ENCODE measurements around the gene CASP4.
A peak's percentile ranks its signal among the peaks of the same experiment; 100 is the strongest.
"Not testable (repeated sequence)": the region's sequence is repeated elsewhere in the genome, so short reads cannot be mapped to it uniquely, and the experiment has no call there.

Gene CASP4

GRCh38 chr11:104968355-104968855 is at the start of gene CASP4:
CASP4 (minus strand) TSS chr11:104968574; CDS start chr11:104968525, 49 bp downstream.
- DNase-seq = no peak

DNA sequence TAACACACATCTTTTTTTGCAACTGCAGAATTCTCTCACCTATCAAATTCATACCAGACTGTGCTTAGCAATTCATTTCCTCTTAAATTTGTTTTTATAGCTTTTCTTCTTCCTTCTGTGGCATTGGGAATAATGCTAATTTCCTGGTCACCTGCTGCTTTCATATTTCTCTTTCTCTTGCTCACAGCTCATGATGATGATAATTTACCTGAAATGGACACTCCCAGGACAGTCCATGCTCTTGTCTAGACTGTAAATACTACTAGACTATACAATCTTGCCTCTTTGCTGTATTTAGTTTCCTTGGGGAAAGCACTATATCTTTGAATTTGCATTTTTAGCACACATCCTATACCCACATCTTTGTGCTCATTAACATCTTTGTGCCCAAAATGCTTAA is 39.1 kb upstream of the CASP4 start:
- no peak for DNase-seq

DNA sequence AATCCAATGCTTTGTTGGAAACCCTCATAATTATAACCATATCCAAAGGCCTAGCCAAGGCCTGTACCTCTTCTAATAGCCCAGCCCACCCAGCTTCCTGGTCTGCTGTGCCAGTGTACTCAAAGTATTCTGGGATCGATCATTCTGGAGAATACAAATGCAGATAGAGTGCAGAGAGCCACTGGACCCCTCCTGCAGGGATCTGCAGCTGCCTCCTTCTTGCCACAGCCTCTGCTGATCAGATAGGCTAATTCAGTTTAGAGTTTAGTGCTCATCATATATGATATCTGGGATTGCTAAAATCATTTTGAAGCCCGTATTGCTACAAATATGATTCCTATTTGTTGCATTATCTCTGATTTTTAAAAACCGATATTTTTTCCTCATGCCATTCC is 37.1 kb upstream of the CASP4 start:
- no peak for DNase-seq

GRCh38 chr11:105004021-105004420 is 35.6 kb upstream of the CASP4 start:
- DNase-seq = no peak

GRCh38 chr11:105003151-105003550 is 34.8 kb upstream of the CASP4 start:
- DNase-seq = no peak

DNA sequence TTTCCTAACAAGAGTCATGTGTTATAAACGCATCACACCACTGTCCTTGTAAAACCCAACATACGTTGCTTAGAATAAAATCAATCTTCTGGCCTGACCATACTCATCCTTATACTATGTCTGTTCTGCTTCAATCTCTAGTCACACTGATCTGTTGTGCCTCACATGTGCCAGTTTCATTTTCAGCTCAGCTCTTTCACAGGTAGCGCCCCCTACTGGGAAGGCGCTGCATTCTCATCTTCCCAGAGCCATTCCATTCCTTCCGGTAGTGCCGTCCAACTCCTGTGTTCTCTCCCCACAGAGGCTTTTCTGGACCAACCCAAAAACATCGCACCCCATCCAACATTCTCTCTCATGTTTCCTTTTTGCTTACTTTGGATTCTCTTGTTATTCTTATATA is 32.4 kb upstream of the CASP4 start:
- DNase-seq = peak; percentile 44

GRCh38 chr11:105000167-105000566 is 31.8 kb upstream of the CASP4 start:
- no peak for DNase-seq

- no peak for DNase-seq
Observed at GRCh38 chr11:104999721-105000120, 31.3 kb upstream of the CASP4 start.

DNA sequence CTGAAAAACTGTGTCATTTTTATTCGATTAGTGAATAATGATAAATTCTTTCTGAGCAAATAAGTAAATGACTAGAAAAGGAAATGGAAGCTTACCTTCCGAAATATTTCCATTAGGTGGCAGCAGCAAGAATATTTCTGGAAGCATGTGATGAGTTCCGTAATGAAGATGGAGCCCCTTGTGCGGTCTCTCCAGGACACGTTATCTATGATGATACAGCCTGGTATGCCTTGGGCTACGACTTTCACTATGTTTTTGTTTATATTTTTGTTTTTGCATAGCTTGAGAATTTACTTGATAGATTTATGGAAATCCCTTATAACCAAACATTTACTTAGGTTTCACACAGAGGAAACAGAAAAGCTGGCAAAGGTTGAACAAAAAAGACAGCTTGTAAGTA is 28.9 kb upstream of the CASP4 start:
- no peak for DNase-seq

- DNase-seq = no peak
Observed at GRCh38 chr11:104995001-104995408, 26.6 kb upstream of the CASP4 start.

DNA sequence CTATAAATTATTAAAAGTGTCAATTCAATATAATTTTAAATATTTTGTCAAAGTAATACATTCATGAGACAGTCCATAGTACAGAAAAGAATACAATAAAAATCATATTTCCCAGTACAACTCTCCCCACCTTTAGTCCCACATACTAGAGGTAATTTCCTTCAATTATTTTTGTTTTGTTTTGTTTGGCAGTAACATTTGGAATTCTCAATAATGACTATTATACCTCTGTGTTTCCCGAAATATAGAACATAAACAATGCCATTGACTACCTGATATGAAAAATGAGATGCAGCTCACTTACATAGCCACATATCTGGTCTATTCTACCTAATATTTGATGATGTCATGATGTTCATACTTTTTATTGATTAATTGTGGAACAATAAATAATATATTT is 24.4 kb upstream of the CASP4 start:
- DNase-seq = no peak

DNA sequence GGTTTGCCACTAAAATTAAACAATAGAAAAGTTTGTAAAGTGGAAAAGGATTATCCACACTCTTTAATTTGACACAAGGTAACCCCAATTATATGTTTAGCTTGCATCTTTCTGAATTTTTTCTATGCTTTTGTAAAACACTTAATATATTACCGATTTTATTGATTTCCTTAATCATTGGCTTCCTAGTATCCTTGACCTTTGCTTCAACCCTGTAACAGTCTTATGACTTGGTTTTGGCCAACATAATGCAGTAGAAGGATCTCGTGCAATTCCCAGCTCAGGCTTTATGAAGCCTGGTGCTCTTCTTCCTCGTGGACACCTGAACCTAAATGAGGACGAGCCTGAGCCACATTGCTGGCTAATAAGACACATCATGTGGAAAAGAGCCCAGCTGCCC is 23.6 kb upstream of the CASP4 start:
- no peak for DNase-seq

DNA sequence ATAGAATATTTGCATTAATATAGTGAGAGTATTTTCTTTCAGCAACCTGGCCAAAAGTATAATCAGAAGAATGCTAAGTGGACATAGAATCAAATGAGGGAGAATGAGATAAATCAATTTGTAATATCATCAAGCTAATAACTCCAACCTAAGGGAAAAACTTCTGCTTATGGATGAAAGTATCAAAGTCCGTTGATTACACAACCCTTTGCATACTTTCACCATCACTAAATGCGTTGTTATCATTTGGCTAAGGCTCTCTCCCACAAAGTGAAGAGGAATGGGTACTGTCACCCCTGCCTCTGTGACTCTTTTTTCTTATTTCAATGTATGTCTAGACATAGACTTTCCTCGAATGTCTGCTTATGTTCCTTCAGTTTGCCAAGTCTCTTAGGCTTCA is 16.4 kb upstream of the CASP4 start:
- no peak for DNase-seq

DNA sequence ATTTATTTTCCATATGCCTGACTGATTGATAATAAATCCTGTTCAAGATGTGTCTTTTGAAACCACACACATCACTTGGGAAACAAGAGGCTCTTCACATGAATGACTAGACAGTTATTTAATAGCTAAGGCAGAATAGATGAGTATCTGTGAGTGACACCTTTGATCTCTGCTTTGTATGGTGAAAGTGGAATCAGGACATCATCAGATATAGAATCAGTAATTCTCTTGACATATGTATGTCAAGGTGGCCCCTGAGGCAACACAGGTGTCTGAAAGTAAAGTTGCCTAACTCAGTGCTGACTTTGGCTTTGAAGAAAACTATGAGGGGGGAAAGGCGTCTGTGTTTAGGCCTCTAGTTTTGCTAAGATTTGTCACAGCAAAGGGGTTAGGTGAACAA is 11.5 kb upstream of the CASP4 start:
- DNase-seq = no peak

DNA sequence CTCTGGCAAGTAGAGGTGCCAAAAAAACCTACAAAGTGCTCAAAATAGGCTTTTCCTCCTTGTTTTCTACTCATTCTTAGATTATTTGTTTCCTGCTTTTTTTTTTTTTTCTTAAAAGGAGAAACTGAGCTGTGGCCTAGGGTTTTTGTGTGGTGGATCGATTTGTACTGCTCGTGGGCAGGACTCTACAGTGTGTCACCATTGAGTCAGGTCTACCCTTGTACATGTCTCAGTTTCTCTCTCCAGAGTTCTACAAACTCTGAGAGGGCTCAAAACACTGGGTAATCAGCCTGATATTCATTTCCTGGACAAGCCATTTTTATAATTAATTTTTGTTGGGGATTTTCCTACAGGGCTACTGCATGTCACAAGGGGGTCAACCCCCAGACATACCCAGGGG is 5.2 kb upstream of the CASP4 start:
- no peak for DNase-seq

GRCh38 chr11:104972924-104973323 is 4.5 kb upstream of the CASP4 start:
- DNase-seq = not testable (repeated sequence)

GRCh38 chr11:104970756-104971155 is 2.4 kb upstream of the CASP4 start:
- no peak for DNase-seq

DNA sequence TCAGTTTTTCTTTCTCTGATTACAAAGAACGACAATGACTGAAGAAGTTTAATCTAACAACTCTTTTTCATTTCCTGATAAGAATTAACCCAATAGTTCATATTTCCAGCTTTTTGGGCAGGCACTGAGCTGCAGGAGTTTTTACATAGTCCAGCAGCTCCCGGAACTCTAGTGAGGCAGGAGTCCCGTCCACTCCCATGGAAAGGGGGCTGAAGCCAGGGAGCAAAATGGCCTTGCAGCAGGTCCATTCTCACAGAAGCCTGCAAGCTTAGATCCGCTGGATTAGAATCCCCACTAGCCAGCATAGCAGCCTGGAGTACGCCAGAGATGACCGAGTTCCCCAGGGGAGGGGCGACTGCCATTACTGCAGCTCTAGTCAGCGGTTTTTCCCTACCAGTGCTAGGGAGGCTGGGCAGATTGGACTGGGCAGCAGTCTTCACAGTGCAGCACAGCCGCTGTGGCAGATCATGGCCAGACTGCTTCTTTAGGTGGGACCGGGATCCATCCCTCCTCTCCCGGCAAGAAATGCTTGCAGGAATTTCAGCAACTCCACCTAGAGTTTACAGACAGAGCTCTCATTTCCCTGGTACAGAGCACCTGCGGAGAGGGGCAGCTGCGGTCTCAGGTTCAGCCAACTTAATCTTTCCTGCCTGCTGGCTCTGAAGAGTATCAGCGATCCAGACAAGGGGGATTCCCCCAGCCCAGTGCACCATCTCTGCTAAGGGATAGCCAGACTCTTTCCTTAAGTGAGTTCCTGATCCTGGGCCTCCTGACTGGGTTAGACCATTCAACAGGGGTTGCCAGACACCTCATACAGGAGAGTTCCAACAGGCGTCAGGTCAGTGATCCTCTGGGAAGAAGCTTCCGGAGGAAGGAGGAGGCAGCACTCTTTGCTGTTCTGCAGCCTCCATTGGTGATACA is 742 bp upstream of the CASP4 start:
- DNase-seq = no peak

- DNase-seq = no peak
Observed at GRCh38 chr11:104967534-104968354, 630 bp downstream of the CASP4 start.

DNA sequence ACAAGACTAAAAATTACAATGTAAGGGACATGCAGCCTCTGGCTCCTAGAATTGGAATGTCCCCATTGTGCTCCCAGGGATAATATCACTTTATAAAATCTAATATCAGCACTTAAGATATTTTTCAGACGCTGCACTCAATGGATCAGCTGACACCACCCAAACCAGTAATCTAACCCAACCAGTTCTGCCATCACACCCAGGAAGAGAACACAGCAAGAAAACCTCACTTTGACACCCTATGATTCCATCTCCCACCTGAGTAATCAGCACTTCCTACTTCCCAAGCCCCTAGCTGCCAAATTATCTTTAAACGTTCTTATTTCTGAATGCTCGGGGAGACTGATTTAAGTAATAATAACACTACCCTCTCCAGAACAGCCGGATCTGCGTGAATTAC is 2.6 kb downstream of the CASP4 start:
- DNase-seq = no peak

- no peak for DNase-seq
Observed at GRCh38 chr11:104964247-104964646, 4.1 kb downstream of the CASP4 start.

DNA sequence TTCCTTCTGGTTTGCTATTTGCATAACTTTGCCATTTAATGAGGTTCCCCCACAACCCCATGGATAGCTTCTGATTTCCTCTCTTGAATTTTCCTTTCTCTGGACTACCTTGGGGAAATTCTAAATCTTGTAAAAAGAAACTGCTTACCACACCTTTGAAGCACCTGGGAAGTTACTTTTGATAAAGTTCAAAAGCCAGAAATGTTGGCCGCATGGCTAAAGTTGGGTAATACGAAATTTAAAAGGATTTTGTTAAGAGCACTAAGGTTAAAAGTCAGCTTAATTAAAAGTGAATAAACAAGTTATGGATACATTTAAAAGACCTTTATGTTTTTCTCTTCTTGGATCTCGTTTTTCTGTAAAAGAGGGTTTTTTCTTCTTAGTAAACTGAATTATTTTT is 5.5 kb downstream of the CASP4 start:
- no peak for DNase-seq

DNA sequence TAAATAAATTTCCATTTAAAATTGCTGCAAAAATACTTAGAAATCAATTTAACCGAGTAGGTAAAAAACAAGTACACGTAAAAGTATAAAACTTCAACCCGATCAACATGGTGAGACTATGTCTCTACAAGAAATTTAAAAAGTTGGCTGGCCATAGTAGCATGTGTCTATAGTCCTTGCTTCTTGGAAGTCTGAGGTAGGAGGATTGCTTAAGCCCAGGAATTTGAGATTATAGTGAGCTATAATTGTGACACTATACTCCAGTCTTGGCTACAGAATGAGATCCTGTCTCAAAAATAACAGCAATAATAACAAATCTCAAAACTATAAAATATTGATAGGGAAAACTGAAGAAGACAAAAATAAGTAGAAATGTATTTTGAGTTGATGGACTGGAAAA is 11.1 kb downstream of the CASP4 start:
- DNase-seq = no peak

- DNase-seq = no peak
Observed at GRCh38 chr11:104956528-104956927, 11.8 kb downstream of the CASP4 start.

All from stimulated activated CD4-positive, alpha-beta T cell treated with anti-CD3 and anti-CD28 coated beads, Interleukin-4, amount 100 ng/mL, for 1 hour (primary cell).